GM23248 (cell line): ENCODE measurements around the gene SLC44A4.

ENCODE experiments used
- EZH2 ChIP-seq: fragments of 200-600 bp; sonication (generic); IDR thresholded peaks from 2 replicates; pipeline ENCODE4 v1.6.1; 2018; ENCODE audit warnings: antibody characterized with exemption, mild to moderate bottlenecking; ENCODE audit not compliant: insufficient read depth, poor library complexity, severe bottlenecking
- EZH2phosphoT487 ChIP-seq: fragments of 200-600 bp; sonication (generic); IDR thresholded peaks from 2 replicates; pipeline ENCODE4 v1.6.1; 2018; ENCODE audit warnings: antibody characterized with exemption, moderate library complexity, mild to moderate bottlenecking, low read depth; ENCODE audit not compliant: insufficient read depth

DNA sequence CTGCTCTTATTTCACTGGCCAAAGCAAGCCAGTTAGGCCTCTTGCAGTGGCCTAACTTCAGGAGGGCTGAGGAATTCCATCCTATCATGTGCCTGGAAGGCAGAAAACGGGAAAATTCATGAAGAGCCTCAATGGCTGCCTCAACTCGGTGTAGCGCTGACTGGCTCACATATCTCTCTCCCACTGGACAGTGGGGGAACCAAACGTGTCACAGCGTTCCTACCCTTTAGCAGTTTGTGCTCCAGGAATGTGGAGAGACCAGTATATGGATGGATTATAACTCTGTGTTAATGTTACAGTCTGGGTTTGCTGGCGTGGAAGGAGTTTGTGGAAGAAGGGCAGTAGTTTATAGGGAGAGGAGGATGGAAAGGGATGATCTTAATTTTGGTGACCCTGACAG, 37.0 kb upstream of the SLC44A4 start:
- no peak for TF ChIP-seq EZH2
- no peak for TF ChIP-seq EZH2phosphoT487
